ENCODE measurements around the gene ABL1.
"Not testable (repeated sequence)": the region's sequence is repeated elsewhere in the genome, so short reads cannot be mapped to it uniquely, and the experiment has no call there.

The ABL1 gene

GRCh38 chr9:130825809-130826208 is 9.2 kb upstream of the ABL1 start:
- FAIRE-seq: no peak

DNA sequence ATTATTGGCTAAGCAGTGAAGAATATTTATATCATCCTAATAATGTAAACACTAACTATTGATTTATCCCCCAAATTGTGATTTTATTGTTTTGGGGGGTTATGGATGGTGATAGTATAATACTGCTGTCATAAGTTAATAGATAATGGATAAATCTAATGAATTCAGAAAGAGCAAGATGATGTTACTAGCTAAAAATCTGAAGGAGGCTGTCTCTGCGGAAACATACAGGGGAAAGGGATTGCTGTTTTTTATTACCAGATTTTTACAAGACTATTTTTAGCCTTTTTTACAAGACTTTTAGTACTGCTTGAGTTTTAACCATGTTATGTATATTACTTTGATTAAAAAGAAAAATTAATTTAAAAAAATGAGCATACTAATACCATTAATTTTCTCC is 5.3 kb upstream of the ABL1 start:
- FAIRE-seq: no peak

DNA sequence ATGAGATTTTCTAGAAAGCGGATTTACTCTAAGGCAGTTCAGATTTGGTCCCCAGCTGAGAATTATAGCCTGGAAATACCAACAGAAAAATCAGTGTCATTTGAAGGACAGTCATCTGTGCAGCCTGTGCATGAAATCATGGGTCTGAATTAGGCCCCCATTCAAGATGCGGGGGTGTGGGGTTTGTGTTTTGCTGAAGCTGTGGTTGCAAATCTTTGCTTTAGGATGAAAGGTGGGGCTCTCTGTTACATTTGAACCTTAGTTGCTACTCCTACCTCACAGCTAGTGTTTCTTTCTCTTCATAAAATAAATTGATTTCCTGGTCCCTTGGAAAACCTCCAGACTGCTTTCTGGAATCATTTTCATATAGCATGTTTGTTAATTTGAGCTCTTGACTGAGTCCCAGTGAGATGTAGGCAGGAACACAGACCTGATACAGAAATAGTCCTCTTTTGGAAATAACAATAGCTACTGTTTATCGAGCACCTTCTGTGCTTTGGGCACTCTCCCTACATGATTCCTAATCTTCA is 4.8 kb upstream of the ABL1 start:
- no peak for FAIRE-seq

DNA sequence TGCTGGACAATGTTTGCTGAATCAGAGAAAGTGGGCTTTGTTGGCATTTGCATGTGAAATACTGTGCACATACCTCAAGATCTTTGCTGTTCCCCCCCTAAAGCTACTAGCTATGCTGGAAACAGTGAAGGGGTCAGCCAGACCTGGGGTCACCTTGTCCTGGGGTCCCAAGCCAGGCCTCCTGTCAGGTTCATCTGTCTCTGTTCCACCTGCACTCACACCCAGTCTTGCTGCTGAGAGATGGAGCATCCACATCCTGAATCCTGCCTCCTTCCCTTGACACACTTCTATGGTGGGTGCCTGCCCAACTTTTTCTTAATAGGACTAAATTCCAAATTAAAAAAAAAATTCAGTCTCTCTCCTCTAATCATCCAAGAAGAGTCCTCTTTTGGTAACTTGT is 4.0 kb upstream of the ABL1 start:
- FAIRE-seq: no peak

DNA sequence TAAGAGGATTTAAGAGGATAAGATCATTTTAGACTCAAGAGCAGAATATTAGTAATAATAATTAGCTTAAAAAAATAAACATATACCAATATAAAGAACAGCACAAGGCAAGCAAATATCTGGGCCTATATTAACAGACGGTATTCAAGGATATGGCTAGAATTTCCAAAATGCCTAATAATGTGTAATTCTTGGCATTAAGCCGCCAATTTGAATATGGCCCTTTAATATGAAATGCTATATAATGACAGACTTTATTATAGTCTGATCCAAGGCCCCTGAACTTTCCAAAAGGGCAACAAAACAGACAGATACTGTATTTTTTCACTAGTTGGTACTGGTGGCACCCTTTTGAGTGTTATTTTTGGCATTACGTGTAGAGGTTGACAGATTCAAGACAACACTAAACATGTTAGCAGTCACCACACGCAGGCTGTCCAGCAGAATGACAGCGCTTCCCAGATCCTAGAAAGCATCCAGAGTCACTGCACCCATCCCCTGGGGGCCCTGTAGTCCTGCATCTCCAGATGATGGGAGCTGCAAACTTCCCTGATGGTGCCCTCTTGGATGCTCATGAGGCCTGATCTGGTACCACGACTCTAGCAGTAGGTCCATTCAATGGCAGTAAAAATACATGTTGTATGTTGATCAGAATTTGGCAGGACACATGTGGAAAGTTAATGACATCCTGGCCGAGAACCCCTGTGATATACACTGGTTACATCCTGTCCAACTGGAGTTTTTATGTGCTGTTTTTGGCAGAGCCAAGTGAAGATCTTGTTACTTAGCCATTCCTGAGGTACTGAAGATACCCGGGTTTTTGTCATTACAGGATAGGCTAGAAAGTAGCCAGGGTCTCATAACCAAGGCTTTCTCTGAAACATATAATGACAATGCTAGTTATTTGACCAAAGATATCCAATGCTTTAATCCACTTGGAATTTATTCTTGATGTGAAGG is 1.7 kb upstream of the ABL1 start:
- no peak for FAIRE-seq

DNA sequence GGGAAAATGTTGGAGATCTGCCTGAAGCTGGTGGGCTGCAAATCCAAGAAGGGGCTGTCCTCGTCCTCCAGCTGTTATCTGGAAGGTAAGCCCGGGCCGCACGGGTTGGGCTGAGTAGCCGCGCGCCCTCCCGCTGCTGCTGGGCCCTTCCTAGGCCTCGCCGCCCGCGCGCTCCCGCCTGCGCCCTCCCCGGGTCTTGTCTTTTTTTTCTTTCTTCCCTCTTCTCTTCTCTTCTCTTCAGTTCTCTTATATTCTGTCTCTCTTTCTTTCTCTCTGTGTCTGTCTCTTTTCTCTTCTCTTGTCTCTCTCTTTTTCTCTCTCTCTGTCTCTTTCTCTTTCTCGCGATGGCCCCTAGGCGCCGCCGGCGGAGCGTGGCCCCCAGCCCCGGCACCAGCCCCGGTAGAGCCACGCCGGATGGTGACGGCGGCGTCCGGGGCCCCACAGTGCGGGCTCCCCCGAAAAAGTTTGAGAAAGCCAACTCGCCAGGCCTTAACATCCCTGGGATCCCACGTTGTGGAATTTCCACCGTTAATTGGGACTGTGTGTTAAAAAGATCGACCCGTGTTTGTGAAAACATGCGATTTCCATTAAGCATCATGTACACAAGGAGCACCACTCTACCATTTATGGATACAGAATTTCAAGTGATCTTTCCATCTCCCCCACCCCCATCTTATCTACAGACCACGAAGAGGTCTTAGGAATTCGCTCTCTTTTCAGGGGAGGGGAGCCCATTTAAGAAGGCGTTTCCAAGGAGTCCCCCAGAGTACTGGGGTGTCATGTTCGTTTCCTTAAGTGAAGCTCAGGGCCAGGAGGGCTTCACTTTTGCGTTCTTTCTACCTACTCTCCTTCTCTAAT is 616 bp downstream of the ABL1 start:
- no peak for FAIRE-seq

- FAIRE-seq: no peak
Measured at GRCh38 chr9:130837002-130837511, 2.0 kb downstream of the ABL1 start.

DNA sequence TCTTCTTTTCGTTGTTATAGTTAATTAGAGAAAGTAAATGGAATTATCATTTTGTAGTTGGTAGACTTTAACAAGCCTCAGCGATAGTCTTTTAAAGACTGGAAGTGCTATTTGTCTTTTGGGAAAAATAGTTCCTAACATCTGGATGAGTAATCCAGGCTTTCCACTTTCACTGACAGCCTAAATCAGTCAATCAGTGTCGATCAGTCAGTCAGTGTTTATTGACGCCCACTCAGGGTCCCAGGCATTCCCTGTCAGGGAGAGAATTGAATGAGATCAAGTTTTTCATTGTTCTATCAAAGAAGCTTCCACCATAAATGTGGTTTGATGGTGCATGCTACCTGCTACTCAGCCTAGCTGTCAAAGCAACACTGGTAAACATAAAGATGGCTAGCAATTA is 2.6 kb downstream of the ABL1 start:
- no peak for FAIRE-seq

DNA sequence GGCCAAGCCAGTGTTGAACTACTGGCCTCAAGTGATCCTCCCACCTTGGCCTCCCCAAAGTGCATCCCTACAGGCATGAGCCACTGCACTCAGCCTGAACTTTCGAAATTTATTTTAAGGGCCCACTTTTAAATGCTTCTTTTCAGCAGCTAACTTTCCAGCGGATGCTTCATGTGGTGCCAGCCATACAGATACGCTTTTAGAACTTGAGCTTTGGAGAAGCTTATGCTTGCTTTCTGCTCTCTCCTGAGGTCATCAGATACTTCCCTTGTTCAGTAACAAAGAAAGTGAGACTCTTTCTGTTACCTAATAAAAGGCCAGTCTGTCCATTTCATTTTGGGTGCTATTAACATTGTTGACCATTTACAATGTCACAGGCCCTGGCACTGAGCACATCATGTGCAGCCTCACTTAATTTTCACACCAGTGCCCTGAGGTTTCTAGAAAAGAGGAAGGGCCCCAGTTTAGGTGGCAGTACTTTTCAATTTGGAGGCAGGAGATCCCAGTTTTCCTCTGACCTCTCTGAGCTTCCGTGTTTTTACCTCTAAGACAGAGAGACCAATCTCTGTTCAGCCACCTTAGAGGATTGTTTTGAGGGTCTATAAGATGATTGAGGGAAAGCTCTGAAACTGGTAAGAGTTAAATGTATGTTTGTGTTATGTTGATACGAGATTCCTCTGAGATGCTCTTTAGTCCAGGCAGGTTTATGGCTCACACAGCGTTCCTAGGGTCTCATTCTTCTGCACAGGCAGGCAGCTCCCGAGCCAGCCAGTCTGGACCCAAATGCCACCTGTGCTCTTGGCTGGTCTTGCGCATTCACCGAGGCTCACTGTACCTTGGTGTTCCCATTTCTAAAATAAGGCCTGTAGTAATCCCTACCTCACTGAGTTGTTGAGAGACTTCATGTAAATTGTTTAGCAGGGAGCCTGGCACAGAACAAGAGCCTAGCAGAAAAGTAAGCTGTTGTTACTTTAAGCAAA is 4.4 kb downstream of the ABL1 start:
- no peak for FAIRE-seq

DNA sequence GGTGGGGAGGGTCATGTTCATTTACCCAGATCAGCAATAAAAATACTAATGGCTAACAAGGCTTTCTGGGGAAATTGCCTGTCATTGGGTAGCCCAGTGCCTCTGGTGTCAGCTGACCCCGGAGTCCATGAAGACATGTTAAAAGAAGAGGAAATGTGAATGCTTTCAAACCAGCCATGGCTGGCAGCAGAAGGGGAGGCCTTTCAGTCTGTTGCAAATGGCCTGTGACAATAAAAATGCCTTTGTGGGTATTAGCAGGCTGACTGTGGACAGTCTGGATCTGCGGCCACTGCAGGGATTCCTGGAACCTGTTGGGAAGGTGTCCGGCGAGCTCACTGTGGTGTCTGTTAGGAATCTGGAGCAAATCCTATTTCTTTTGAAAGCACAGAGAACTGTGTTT is 7.5 kb downstream of the ABL1 start:
- FAIRE-seq: no peak

DNA sequence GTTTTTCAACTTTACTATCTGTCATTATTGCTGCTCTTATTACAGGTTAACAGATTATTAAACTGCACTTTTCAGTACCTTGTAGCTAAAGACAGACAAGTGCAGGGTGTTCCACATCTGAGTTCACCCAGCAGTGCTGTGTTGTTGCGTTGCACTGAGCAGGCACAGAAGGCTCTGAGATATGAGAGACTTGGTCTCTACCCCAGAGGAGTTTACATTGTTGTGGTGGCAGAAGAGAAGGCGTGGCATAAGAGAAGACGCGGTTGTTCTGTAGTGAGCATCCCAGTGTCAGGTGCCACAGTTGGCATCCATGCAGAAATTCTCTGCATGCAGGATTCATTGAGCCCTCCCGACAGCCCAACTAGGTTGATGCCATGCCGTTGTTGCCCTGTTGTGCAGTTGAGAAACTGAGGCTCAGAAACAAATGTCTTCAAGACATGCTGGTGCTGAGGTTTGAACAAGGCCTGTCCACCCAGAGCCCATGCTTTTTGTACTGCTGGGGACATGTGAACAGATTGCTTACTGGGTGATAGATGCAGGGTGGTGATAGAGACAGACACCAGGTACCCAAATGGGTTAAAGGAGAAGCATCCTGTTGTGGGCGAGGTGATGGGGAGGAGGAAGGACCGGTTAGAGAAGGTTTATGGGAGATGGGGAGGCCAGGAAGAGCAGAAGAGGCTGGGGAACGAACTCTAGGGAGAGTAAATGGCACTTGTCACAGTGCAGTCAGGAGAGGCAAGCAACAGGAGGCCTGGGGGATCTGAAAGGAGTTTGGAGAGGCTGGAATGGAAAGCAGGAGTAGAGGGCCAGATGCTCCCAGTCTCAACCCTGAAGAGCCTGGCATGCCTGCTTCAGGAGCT is 8.2 kb downstream of the ABL1 start:
- FAIRE-seq: no peak

DNA sequence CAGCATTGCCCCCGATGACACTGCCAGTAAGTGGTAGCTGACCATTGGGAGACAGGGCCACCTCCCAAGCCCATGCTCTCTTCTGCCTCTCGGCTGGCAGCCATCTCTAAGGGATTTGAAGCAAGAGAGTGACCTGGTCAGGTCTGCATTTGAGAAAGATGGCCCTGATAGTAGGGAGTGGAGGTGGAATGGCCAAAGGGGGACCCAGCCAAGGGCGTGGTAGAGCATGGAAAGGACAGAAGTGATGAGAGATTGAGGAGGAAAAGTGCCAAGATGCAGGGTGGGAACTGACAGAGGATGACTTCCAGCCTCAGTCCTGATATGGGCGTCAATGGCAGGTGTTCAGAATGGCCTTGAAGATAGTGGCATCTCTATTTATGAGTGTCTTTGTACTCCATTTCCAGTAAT is 9.0 kb downstream of the ABL1 start:
- no peak for FAIRE-seq

- no peak for FAIRE-seq
Measured at GRCh38 chr9:130845254-130845653, 10.2 kb downstream of the ABL1 start.

- FAIRE-seq: no peak
Measured at GRCh38 chr9:130845901-130846481, 10.9 kb downstream of the ABL1 start.

DNA sequence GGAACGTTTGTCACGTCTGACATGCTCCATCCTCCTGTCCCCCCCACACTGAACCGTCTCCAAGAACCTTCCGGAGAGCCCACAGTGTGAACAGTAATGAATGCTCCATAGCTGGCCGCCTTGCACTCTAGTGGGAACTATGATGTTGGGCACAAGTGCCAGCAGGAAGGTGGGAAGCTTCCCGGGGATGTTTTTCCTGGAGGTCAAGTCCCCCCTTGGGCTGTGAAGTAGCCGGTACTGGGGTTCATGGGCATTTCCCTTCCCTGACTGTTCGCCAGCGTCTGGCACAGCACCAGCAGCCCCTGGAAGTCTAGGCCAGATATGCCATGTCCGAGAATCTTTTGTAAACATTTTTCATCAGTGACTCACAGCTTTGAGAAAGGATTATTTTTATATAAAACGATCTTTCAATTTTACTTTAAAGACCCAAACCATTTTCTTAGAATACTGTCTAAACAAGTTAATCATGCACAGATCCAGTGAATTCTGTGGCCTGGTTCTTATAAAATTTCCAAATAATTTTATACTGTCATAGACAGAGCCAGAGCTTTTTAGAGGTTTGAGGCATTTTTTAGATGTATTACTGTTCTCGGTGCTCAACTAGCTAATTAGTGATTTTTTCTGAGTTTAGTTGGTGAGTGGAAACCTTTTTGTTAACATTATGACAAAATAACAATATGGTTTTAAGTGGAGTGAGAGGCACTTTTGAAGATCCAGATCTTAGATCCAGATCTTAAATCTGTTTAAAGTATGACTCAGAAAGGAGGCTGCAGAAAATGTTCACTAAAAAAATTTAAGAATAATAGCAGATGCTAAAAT is 11.6 kb downstream of the ABL1 start:
- no peak for FAIRE-seq

DNA sequence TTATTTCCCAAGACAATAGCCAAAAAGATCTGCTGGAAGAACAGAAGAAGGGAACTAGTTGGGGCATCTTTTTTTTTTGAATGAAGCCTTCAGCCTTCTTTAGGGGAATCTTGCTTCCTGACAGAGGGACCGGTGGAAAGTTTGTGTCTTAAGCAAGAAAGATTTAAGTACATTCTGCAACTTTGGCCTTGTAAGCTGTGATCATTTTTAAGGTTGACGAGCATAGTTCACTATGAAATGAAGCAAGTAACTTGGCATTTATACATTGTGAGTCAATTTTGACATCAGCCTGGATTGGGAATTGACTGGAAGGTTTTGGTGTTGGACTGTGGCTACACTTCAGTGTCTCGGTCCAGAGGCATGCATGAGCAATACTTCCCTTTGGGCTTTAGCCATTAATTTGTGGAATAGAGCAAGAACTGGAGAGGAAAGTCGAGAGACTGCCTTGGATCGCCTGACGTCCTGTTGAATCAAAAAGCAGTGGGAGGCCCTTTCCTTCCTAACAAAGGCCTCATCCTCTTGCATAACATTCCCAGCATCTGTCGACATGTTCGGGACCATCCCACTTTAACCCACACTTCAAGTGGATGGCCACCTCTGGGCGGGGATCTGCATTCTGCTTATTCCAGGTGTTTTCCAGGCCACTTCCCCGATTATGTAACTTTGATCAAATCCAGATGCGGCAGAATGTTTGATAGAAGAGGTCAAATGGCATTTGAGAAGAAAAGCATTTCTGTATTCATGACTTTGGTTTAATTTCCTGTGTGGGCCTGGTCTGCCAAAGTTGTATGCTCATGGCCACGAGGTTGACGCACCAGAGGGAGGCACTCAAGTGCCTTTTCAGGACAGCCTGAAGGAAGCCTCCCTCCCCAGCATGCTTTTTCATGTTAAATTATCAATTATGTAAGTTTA is 12.5 kb downstream of the ABL1 start:
- FAIRE-seq: no peak

GRCh38 chr9:130848514-130848913 is 13.5 kb downstream of the ABL1 start:
- FAIRE-seq: not testable (repeated sequence)

DNA sequence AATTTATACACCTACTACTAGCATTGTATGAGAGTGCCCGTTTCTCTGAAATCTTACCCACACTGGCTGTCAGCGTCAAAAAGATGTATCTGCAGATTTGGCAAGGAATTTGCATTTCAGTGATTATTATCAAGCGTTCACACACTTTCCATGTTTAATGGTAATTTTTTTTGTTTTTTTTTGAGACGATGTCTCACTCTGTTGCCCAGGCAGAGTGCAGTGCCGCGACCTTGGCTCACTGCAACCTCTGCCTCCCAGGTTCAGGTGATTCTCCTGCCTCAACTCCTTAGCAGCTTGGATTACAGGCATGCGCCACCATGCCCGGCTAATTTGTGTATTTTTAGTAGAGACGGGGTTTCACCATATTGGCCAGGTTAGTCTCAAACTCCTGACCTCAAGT is 14.3 kb downstream of the ABL1 start:
- FAIRE-seq: no peak

DNA sequence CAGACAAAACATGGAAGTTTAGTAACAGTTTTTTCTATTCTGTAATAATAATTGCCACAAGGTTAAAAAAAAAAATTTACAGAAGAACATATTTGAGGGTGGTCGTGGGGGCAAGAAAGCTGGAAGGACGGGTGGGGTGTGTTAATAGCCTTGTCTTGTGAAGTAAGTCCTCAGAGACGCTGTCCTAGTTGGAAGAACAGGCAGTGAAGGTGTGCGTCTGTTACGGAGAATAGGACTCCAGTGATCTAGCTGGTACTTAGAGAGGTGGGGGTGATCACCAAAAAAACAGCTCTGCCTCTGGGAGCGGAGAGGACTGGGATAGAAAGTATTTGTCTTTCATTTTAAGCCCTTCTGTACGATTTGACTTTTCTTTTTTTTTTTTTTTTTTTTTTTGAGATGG is 17.7 kb downstream of the ABL1 start:
- FAIRE-seq: no peak
